Stimulated activated CD8-positive, alpha-beta memory T cell treated with anti-CD3 and anti-CD28 coated beads, Interleukin-12 subunit alpha, Interleukin-12 subunit beta, amount 100 ng/mL, for 1 hour (primary cell): Measurements from ENCODE around the gene CASP10.

Experiments used
- DNase-seq: peaks from one replicate; pipeline ENCODE4 v3.0.0-alpha.2; 2020; ENCODE audit warnings: low read depth

Gene CASP10

GRCh38 chr2:201197781-201198180 lies 14.8 kb downstream of the CASP10 start:
- DNase-seq: no peak

GRCh38 chr2:201199847-201200246 lies 16.9 kb downstream of the CASP10 start:
- no peak for DNase-seq

- no peak for DNase-seq
Observed at GRCh38 chr2:201200345-201200744, 17.4 kb downstream of the CASP10 start.

GRCh38 chr2:201201371-201201770 lies 18.4 kb downstream of the CASP10 start:
- DNase-seq: no peak

- DNase-seq: no peak
Observed at GRCh38 chr2:201203916-201204654, 21.1 kb downstream of the CASP10 start.

GRCh38 chr2:201204655-201205514 lies 21.9 kb downstream of the CASP10 start:
- no peak for DNase-seq

- no peak for DNase-seq
Observed at GRCh38 chr2:201205515-201205849, 22.5 kb downstream of the CASP10 start.

- no peak for DNase-seq
Observed at GRCh38 chr2:201208563-201209252, 25.8 kb downstream of the CASP10 start.

GRCh38 chr2:201215963-201216362 lies 33.0 kb downstream of the CASP10 start:
- DNase-seq: no peak

- no peak for DNase-seq
Observed at GRCh38 chr2:201216918-201217317, 34.0 kb downstream of the CASP10 start.

GRCh38 chr2:201218780-201219179 lies 35.8 kb downstream of the CASP10 start:
- DNase-seq: no peak

GRCh38 chr2:201219328-201220096 lies 36.6 kb downstream of the CASP10 start:
- no peak for DNase-seq

GRCh38 chr2:201220102-201220570 lies 37.2 kb downstream of the CASP10 start:
- DNase-seq: no peak

- no peak for DNase-seq
Observed at GRCh38 chr2:201223089-201224073, 40.4 kb downstream of the CASP10 start.

GRCh38 chr2:201228271-201228911 lies 45.5 kb downstream of the CASP10 start:
- DNase-seq: no peak

- DNase-seq: no peak
Observed at GRCh38 chr2:201228912-201229290, 46.0 kb downstream of the CASP10 start.

GRCh38 chr2:201231781-201232466 lies 49.0 kb downstream of the CASP10 start:
- peak; percentile 84 for DNase-seq

GRCh38 chr2:201232467-201232815 lies 49.5 kb downstream of the CASP10 start:
- DNase-seq: no peak

GRCh38 chr2:201233192-201233811 lies 50.4 kb downstream of the CASP10 start:
- DNase-seq: peak; percentile 75
